ENCODE data around the gene KRT20. TPM values are rescaled to one million over a fixed set of nuclear protein-coding genes. Genes with fewer than 3 reads are reported as not detected.

KRT20 gene
- total RNA-seq, 1 donor from 2014 or later, result not detected

- no peaks in the 10 kb centered on the region for H3K36me3 Mint-ChIP-seq (ENCODE audit: low read depth, unreplicated experiment)
- TF ChIP-seq CTCF (IDR thresholded peaks at IDR 0.05; ENCODE audit: insufficient read depth, low read depth, low read length) (no peak), EZH2 (IDR thresholded peaks at IDR 0.05; ENCODE audit: insufficient read depth, low read length) (no peak)
- H3K27me3 Mint-ChIP-seq (ENCODE audit: low read depth, unreplicated experiment), result peaks cover 13% of the 10 kb centered on the region
- H3K27me3 ChIP-seq (ENCODE audit: insufficient read depth, low read length), result peaks cover 2% of the 10 kb centered on the region
- H3K79me2 ChIP-seq (ENCODE audit: insufficient read depth, low read length), result no peaks in the 10 kb centered on the region
- H3K27ac Mint-ChIP-seq (ENCODE audit: unreplicated experiment), result no peak overlapping the region
- FAIRE-seq (no peak), DNase-seq (ENCODE audit: low read depth) (no peak)
- H3K9ac ChIP-seq (ENCODE audit: low read length), result no peak overlapping the region
- no peaks in the 10 kb centered on the region for H4K20me1 ChIP-seq (ENCODE audit: insufficient read depth, low read length)
- no peaks in the 10 kb centered on the region for H3K9me3 ChIP-seq (ENCODE audit: insufficient read depth, low read depth, low read length)
- H3K36me3 ChIP-seq (ENCODE audit: insufficient read depth, low read length), result no peaks in the 10 kb centered on the region
- H3K4me3 ChIP-seq (ENCODE audit: insufficient read depth, low read depth, low read length), result no peak overlapping the region
- H3K4me3 Mint-ChIP-seq (ENCODE audit: unreplicated experiment), result no peak overlapping the region
- H3K27ac ChIP-seq (ENCODE audit: low read depth, low read length), result no peak overlapping the region
- no peaks in the 10 kb centered on the region for H3K9me3 Mint-ChIP-seq (ENCODE audit: unreplicated experiment)
- H3K4me1 Mint-ChIP-seq (ENCODE audit: low read depth, unreplicated experiment), result no peaks in the 10 kb centered on the region
- H2AFZ ChIP-seq (ENCODE audit: low read depth, low read length), result no peak overlapping the region
- no peak overlapping the region for H3K4me2 ChIP-seq (ENCODE audit: low read length)
- H3K4me1 ChIP-seq (ENCODE audit: insufficient read depth, low read length), result no peaks in the 10 kb centered on the region
These were observed 43.8 kb downstream of the KRT20 start for GRCh38 chr17:40841246-40841645.

GRCh38 chr17:40839194-40839593 is 45.8 kb downstream of the KRT20 start:
- H3K4me3 ChIP-seq (ENCODE audit: insufficient read depth, low read depth, low read length), result no peak overlapping the region
- H3K27ac ChIP-seq (ENCODE audit: low read depth, low read length), result no peak overlapping the region
- Mint-ChIP-seq H3K4me1 (ENCODE audit: low read depth, unreplicated experiment) (no peaks in the 10 kb centered on the region), H3K9me3 (ENCODE audit: unreplicated experiment) (no peaks in the 10 kb centered on the region), H3K4me3 (ENCODE audit: unreplicated experiment) (no peak overlapping the region), H3K27ac (ENCODE audit: unreplicated experiment) (no peak overlapping the region), H3K27me3 (ENCODE audit: low read depth, unreplicated experiment) (peaks cover 11% of the 10 kb centered on the region), H3K36me3 (ENCODE audit: low read depth, unreplicated experiment) (no peaks in the 10 kb centered on the region)
- no peaks in the 10 kb centered on the region for H4K20me1 ChIP-seq (ENCODE audit: insufficient read depth, low read length)
- peaks cover 2% of the 10 kb centered on the region for H3K27me3 ChIP-seq (ENCODE audit: insufficient read depth, low read length)
- DNase-seq (ENCODE audit: low read depth), result no peak
- no peak overlapping the region for H3K9ac ChIP-seq (ENCODE audit: low read length)
- TF ChIP-seq EZH2 (IDR thresholded peaks at IDR 0.05; ENCODE audit: insufficient read depth, low read length), result no peak
- no peak for TF ChIP-seq CTCF (IDR thresholded peaks at IDR 0.05; ENCODE audit: insufficient read depth, low read depth, low read length)
- no peaks in the 10 kb centered on the region for H3K9me3 ChIP-seq (ENCODE audit: insufficient read depth, low read depth, low read length)
- H2AFZ ChIP-seq (ENCODE audit: low read depth, low read length), result no peak overlapping the region
- no peak overlapping the region for H3K4me2 ChIP-seq (ENCODE audit: low read length)
- H3K36me3 ChIP-seq (ENCODE audit: insufficient read depth, low read length), result peaks cover 3% of the 10 kb centered on the region
- no peak for FAIRE-seq
- H3K4me1 ChIP-seq (ENCODE audit: insufficient read depth, low read length), result no peaks in the 10 kb centered on the region
- no peaks in the 10 kb centered on the region for H3K79me2 ChIP-seq (ENCODE audit: insufficient read depth, low read length)

- no peak overlapping the region for H3K27ac ChIP-seq (ENCODE audit: low read depth, low read length)
- H3K79me2 ChIP-seq (ENCODE audit: insufficient read depth, low read length), result no peaks in the 10 kb centered on the region
- H3K9me3 ChIP-seq (ENCODE audit: insufficient read depth, low read depth, low read length), result no peaks in the 10 kb centered on the region
- H3K27me3 ChIP-seq (ENCODE audit: insufficient read depth, low read length), result no peaks in the 10 kb centered on the region
- no peaks in the 10 kb centered on the region for H4K20me1 ChIP-seq (ENCODE audit: insufficient read depth, low read length)
- H3K4me1 ChIP-seq (ENCODE audit: insufficient read depth, low read length), result no peaks in the 10 kb centered on the region
- FAIRE-seq, result no peak
- no peak for DNase-seq (ENCODE audit: low read depth)
- H3K4me1 Mint-ChIP-seq (ENCODE audit: low read depth, unreplicated experiment), result no peaks in the 10 kb centered on the region
- TF ChIP-seq EZH2 (IDR thresholded peaks at IDR 0.05; ENCODE audit: insufficient read depth, low read length), result no peak
- no peak for TF ChIP-seq CTCF (IDR thresholded peaks at IDR 0.05; ENCODE audit: insufficient read depth, low read depth, low read length)
- no peaks in the 10 kb centered on the region for H3K36me3 Mint-ChIP-seq (ENCODE audit: low read depth, unreplicated experiment)
- no peak overlapping the region for H3K4me3 ChIP-seq (ENCODE audit: insufficient read depth, low read depth, low read length)
- no peak overlapping the region for H3K27ac Mint-ChIP-seq (ENCODE audit: unreplicated experiment)
- H3K9ac ChIP-seq (ENCODE audit: low read length), result no peak overlapping the region
- H2AFZ ChIP-seq (ENCODE audit: low read depth, low read length), result no peak overlapping the region
- H3K36me3 ChIP-seq (ENCODE audit: insufficient read depth, low read length), result peaks cover 3% of the 10 kb centered on the region
- H3K9me3 Mint-ChIP-seq (ENCODE audit: unreplicated experiment), result no peaks in the 10 kb centered on the region
- H3K4me3 Mint-ChIP-seq (ENCODE audit: unreplicated experiment), result no peak overlapping the region
- H3K27me3 Mint-ChIP-seq (ENCODE audit: low read depth, unreplicated experiment), result no peaks in the 10 kb centered on the region
- H3K4me2 ChIP-seq (ENCODE audit: low read length), result no peak overlapping the region
These were observed 49.0 kb downstream of the KRT20 start for GRCh38 chr17:40836020-40836419.

Data from astrocyte (in vitro differentiated cells and primary cell).